Transverse colon (tissue), 3 donors: ENCODE measurements around the gene CCDC3.

Experiments used
- POLR2A ChIP-seq: fragments of 450-650 bp; IDR thresholded peaks from one replicate; pipeline ENCODE4 v1.6.1; 2016; ENCODE audit warnings: antibody characterized with exemption, mild to moderate bottlenecking, moderate library complexity
- TF ChIP-seq, protein P1 (sequence below), 5 experiments: fragments of 200-600 bp in 3 of 5; fragments of 450-650 bp in 2 of 5; sonication (generic) in 3 of 5; IDR thresholded peaks; 1 replicate in 2 of 5; 2 replicates in 3 of 5; pipeline ENCODE4 v1.5.1; 2016 to 2017; ENCODE audit warnings: antibody characterized with exemption in 5 of 5, inconsistent platforms in 3 of 5, mild to moderate bottlenecking in 2 of 5, moderate library complexity in 1 of 5

DNA sequence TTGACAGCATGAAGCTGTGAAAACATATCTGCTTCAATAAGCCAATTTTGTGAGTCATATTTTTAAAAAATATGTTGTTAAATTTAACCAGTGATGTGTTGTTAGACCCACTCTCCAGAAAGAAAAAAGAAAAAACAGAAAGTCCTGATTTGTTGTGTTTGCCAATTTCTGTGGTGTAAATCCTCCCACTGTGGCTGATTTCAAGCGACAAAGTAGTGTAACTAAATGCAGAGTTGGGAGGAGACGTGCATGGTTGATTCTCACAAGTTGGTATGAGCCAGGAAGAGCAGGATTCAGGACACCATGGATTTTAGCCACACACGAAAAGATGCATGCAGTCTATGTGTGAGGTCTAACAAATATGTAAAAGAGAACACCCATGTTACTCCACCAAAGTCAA, 139.1 kb downstream of the CCDC3 start:
- no peak for TF ChIP-seq POLR2A
- TF ChIP-seq, protein P1, sequence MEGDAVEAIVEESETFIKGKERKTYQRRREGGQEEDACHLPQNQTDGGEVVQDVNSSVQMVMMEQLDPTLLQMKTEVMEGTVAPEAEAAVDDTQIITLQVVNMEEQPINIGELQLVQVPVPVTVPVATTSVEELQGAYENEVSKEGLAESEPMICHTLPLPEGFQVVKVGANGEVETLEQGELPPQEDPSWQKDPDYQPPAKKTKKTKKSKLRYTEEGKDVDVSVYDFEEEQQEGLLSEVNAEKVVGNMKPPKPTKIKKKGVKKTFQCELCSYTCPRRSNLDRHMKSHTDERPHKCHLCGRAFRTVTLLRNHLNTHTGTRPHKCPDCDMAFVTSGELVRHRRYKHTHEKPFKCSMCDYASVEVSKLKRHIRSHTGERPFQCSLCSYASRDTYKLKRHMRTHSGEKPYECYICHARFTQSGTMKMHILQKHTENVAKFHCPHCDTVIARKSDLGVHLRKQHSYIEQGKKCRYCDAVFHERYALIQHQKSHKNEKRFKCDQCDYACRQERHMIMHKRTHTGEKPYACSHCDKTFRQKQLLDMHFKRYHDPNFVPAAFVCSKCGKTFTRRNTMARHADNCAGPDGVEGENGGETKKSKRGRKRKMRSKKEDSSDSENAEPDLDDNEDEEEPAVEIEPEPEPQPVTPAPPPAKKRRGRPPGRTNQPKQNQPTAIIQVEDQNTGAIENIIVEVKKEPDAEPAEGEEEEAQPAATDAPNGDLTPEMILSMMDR (IDR thresholded peaks at IDR 0.05) = no peak
